SK-N-SH treated with all-trans-retinoic acid at 6 μM for 48 hours (cell line): ENCODE results near the gene ABCC5.

Source experiments
- ATAC-seq: fragments of 200-7000 bp; cut with Tn5 transposase; 3 replicates; pipeline ENCODE4 v1.9.1; 2020; ENCODE audit warnings: mild to moderate bottlenecking, moderate library complexity
- BACH2 ChIP-seq: fragments of 250-450 bp; sonication (Bioruptor Pico); IDR thresholded peaks from 2 replicates; pipeline ENCODE4 v1.9.0; 2021; ENCODE audit warnings: mild to moderate bottlenecking, borderline replicate concordance
- CREB5 ChIP-seq: fragments of 250-450 bp; sonication (Bioruptor Pico); IDR thresholded peaks from 2 replicates; pipeline ENCODE4 v1.5.1; 2020; ENCODE audit warnings: low read depth, mild to moderate bottlenecking, moderate library complexity
- CSDC2 ChIP-seq: fragments of 250-450 bp; sonication (Bioruptor Pico); IDR thresholded peaks from 2 replicates; pipeline ENCODE4 v1.5.0; 2020; ENCODE audit warnings: mild to moderate bottlenecking, moderate library complexity
- CSRNP3 ChIP-seq: fragments of 250-450 bp; sonication (Bioruptor Pico); IDR thresholded peaks from 2 replicates; pipeline ENCODE4 v1.5.1; 2021; ENCODE audit warnings: mild to moderate bottlenecking, moderate library complexity
- ESRRG ChIP-seq: fragments of 250-450 bp; sonication (Bioruptor Pico); IDR thresholded peaks from 2 replicates; pipeline ENCODE4 v1.6.1; 2021; ENCODE audit warnings: mild to moderate bottlenecking
- GLIS3 ChIP-seq: fragments of 250-450 bp; sonication (Bioruptor Pico); IDR thresholded peaks from 2 replicates; pipeline ENCODE4 v1.5.0; 2020; ENCODE audit warnings: mild to moderate bottlenecking, moderate library complexity
- ISL1 ChIP-seq: fragments of 250-450 bp; sonication (Bioruptor Pico); IDR thresholded peaks from 2 replicates; pipeline ENCODE4 v2.1.2; 2022; ENCODE audit warnings: mild to moderate bottlenecking, moderate library complexity
- OSR1 ChIP-seq: fragments of 250-450 bp; sonication (Bioruptor Pico); IDR thresholded peaks from 2 replicates; pipeline ENCODE4 v1.8.0; 2022; ENCODE audit warnings: moderate library complexity, mild to moderate bottlenecking, inconsistent platforms
- PATZ1 ChIP-seq: fragments of 250-450 bp; sonication (Bioruptor Pico); IDR thresholded peaks from 2 replicates; pipeline ENCODE4 v1.8.0; 2020; ENCODE audit warnings: mild to moderate bottlenecking, moderate library complexity, borderline replicate concordance
- PPARA ChIP-seq: fragments of 250-450 bp; sonication (Bioruptor Pico); IDR thresholded peaks from 2 replicates; pipeline ENCODE4 v1.5.0; 2020; ENCODE audit warnings: mild to moderate bottlenecking, borderline replicate concordance
- RARB ChIP-seq: fragments of 250-450 bp; sonication (Bioruptor Pico); IDR thresholded peaks from 2 replicates; pipeline ENCODE4 v1.8.0; 2021; ENCODE audit warnings: mild to moderate bottlenecking, moderate library complexity
- SNAI2 ChIP-seq: fragments of 250-450 bp; sonication (Bioruptor Pico); IDR thresholded peaks from 2 replicates; pipeline ENCODE4 v1.5.0; 2020; ENCODE audit warnings: mild to moderate bottlenecking, moderate library complexity
- TCF4 ChIP-seq: fragments of 250-450 bp; sonication (Bioruptor Pico); IDR thresholded peaks from 2 replicates; pipeline ENCODE4 v1.8.0; 2021; ENCODE audit warnings: mild to moderate bottlenecking, moderate library complexity, borderline replicate concordance
- TOX ChIP-seq: fragments of 250-450 bp; sonication (Bioruptor Pico); IDR thresholded peaks from 2 replicates; pipeline ENCODE4 v1.8.0; 2021; ENCODE audit warnings: mild to moderate bottlenecking, moderate library complexity, borderline replicate concordance
- TSHZ2 ChIP-seq: fragments of 250-450 bp; sonication (Bioruptor Pico); IDR thresholded peaks from 2 replicates; pipeline ENCODE4 v1.5.0; 2020; ENCODE audit warnings: mild to moderate bottlenecking, moderate library complexity
- ZC3H10 ChIP-seq: fragments of 250-450 bp; sonication (Bioruptor Pico); IDR thresholded peaks from 2 replicates; pipeline ENCODE4 v1.5.1; 2021; ENCODE audit warnings: mild to moderate bottlenecking, moderate library complexity
- ZFP3 ChIP-seq: fragments of 250-450 bp; sonication (Bioruptor Pico); IDR thresholded peaks from 2 replicates; pipeline ENCODE4 v1.5.0; 2020; ENCODE audit warnings: mild to moderate bottlenecking, moderate library complexity
- ZNF565 ChIP-seq: fragments of 450-650 bp; formaldehyde crosslinking; conservative IDR thresholded peaks from 2 replicates; pipeline ENCODE4 v1.5.0; 2020; ENCODE audit warnings: low read depth, mild to moderate bottlenecking, moderate library complexity
- ZNF70 ChIP-seq: fragments of 450-650 bp; formaldehyde crosslinking; IDR thresholded peaks from 2 replicates; pipeline ENCODE4 v1.5.0; 2020; ENCODE audit warnings: mild to moderate bottlenecking, moderate library complexity

Gene ABCC5

GRCh38 chr3:184016811-184017671 is 643 bp downstream of the ABCC5 start:
- TF ChIP-seq RARB (CRISPR knock-in tag) (no peak), TOX (CRISPR knock-in tag) (no peak), ZNF70 (CRISPR knock-in tag) (no peak; the same call in 1 of the 2 replicates), SNAI2 (no peak), ZC3H10 (no peak), ZFP3 (CRISPR knock-in tag) (no peak), CREB5 (CRISPR knock-in tag) (no peak), CSRNP3 (CRISPR knock-in tag) (no peak), ISL1 (CRISPR knock-in tag) (no peak), GLIS3 (no peak), TSHZ2 (no peak), PATZ1 (no peak)
- peak; percentile 93 for ATAC-seq

- no peak for TF ChIP-seq PPARA (CRISPR knock-in tag)
- no peak for TF ChIP-seq ZNF565 (CRISPR knock-in tag)
- no peak for ATAC-seq
Measured at GRCh38 chr3:184016169-184016570, 1.5 kb downstream of the ABCC5 start.

GRCh38 chr3:184015381-184016019 is 2.2 kb downstream of the ABCC5 start:
- ATAC-seq, result no peak

More at GRCh38 chr3:184015381-184016019, 2.2 kb downstream of the ABCC5 start:
- TF ChIP-seq CSDC2 (CRISPR knock-in tag) (no peak), TSHZ2 (no peak), ESRRG (CRISPR knock-in tag) (no peak), TCF4 (peak; percentile 65; the same call in 1 of the 2 replicates), TOX (CRISPR knock-in tag) (no peak), OSR1 (CRISPR knock-in tag) (no peak), BACH2 (CRISPR knock-in tag) (no peak), ZNF565 (CRISPR knock-in tag) (no peak)
